ENCODE results near the gene TNFRSF21. TPM values are rescaled to one million over a fixed set of nuclear protein-coding genes. Genes with fewer than 3 reads are reported as not detected.

Gene TNFRSF21
- total and polyA plus RNA-seq, 9 of the 15 experiments (the other 6 are each of a cell fraction or from before 2014, with no cell fraction given): 0.63 to 5.7 (median 2.2) TPM

- no peaks in the 10 kb centered on the region for H3K27me3 ChIP-seq (ENCODE audit: control insufficient read depth in 2 of 2, insufficient read depth in 2 of 2, low read length in 2 of 2)
- 0 out of 2 replicates have a peak, but pooled peaks have one; percentile 13 for TF ChIP-seq ZNF766 (CRISPR knock-in tag; conservative IDR thresholded peaks at IDR 0.05)
- no peak for TF ChIP-seq KAT7 (CRISPR knock-in tag; IDR thresholded peaks at IDR 0.05; ENCODE audit: borderline replicate concordance)
- no peak for TF ChIP-seq TCFL5 (CRISPR knock-in tag; conservative IDR thresholded peaks at IDR 0.05)
- no peak for TF ChIP-seq ZNF79 (CRISPR knock-in tag; IDR thresholded peaks at IDR 0.05; ENCODE audit: low read depth)
- TF ChIP-seq GTF3C2 (IDR thresholded peaks at IDR 0.05; ENCODE audit: borderline replicate concordance, extremely low read depth, insufficient read length): no peak
- TF ChIP-seq ATF2 (CRISPR knock-in tag; IDR thresholded peaks at IDR 0.05): no peak
- no peaks in the 10 kb centered on the region for H3K36me3 ChIP-seq (ENCODE audit: control insufficient read depth, insufficient read depth, low read length)
- H3K9ac ChIP-seq (ENCODE audit: insufficient read depth in 1 of 2, low read depth in 2 of 2, low read length in 2 of 2): no peak overlapping the region
- intact Hi-C loops (cut with micrococcal nuclease) (no loop called here), in situ Hi-C loops (cut with MboI) (no loop called here)
- H3K4me1 ChIP-seq (replicated peaks in 1 of 2; ENCODE audit: control insufficient read depth in 2 of 2, insufficient read depth in 2 of 2, low read length in 2 of 2): peaks cover 0 to 9% of the 10 kb centered on the region in 2 experiments; a peak in 3 of 5 replicates
- no TSS peak for BruUV-seq (replicated peaks)
- H3K9me1 ChIP-seq (ENCODE audit: control insufficient read depth, insufficient read depth, low read length): no peaks in the 10 kb centered on the region
- no peaks in the 10 kb centered on the region for H3K9me3 ChIP-seq (replicated peaks; ENCODE audit: control insufficient read depth, insufficient read depth, low read depth, low read length)
- FAIRE-seq (no peak), DNase-seq (ENCODE audit: extremely low read depth in 1 of 4, low spot score in 3 of 4) (no peak), ATAC-seq (peak; percentile 12; the same call in 1 of the 3 replicates)
- H2AFZ ChIP-seq (ENCODE audit: low read depth, low read length): peak overlapping the region; percentile 2; the same call in 1 of the 2 replicates
- WGBS (ENCODE audit: insufficient coverage, low coverage, missing lambda C conversion rate): 85% methylated on average over 1 of the region's 1 CpG
- no peak overlapping the region for H3K27ac ChIP-seq (ENCODE audit: extremely low read depth, low read depth, low read length)
- ChIA-PET CTCF (ENCODE audit: low intra/inter-chr PET ratio) (no interaction called here), POLR2A (interaction anchor here (1.5 to 1.6 kb wide), 2 partner anchors 63 to 82 kb away, joined by 3 to 4 read pairs; no protein-coding TSS in a partner anchor)
- H3K79me2 ChIP-seq (ENCODE audit: control insufficient read depth, insufficient read depth, low read length): no peaks in the 10 kb centered on the region
- no peak overlapping the region for H3K4me3 ChIP-seq
- H3K4me2 ChIP-seq (ENCODE audit: insufficient read depth, low read length): no peak overlapping the region
- no peaks in the 10 kb centered on the region for H4K20me1 ChIP-seq (replicated peaks; ENCODE audit: control insufficient read depth, insufficient read depth, low read length)
These were observed 74.3 kb downstream of the TNFRSF21 start for GRCh38 chr6:47235421-47235820.
